ENCODE data around the gene TERT.

- no peak for TF ChIP-seq HEYL (CRISPR knock-in tag; IDR thresholded peaks at IDR 0.05)
- no peak for TF ChIP-seq BHLHE40 (IDR thresholded peaks at IDR 0.05; ENCODE audit: low read depth, low read length)
- TF ChIP-seq CTCF (IDR thresholded peaks at IDR 0.05), result no peak
- TF ChIP-seq EP300 (IDR thresholded peaks at IDR 0.05), result no peak
- no peak for TF ChIP-seq POLR2A (IDR thresholded peaks at IDR 0.05; ENCODE audit: low read length)
- TF ChIP-seq MYC (IDR thresholded peaks at IDR 0.05; ENCODE audit: borderline replicate concordance, low read length), result no peak
- TF ChIP-seq POLR2AphosphoS2 (conservative IDR thresholded peaks at IDR 0.05; ENCODE audit: low read length), result no peak
- TF ChIP-seq MAFK (IDR thresholded peaks at IDR 0.05; ENCODE audit: partially characterized antibody), result no peak
These were observed 28.9 kb upstream of the TERT start for GRCh38 chr5:1323803-1324173.
